PC-3 (cell line): ENCODE results near the gene PBX3.

Experiments
- EZH2 ChIP-seq: fragments of 300-600 bp; sonication (generic); IDR thresholded peaks from one replicate; pipeline ENCODE4 v1.6.1; 2017; ENCODE audit warnings: antibody characterized with exemption, mild to moderate bottlenecking, low read length; ENCODE audit not compliant: unreplicated experiment
- EZH2phosphoT487 ChIP-seq: fragments of 300-600 bp; sonication (generic); IDR thresholded peaks from 2 replicates; pipeline ENCODE4 v1.6.1; 2018; ENCODE audit warnings: mild to moderate bottlenecking, antibody characterized with exemption, low read length, borderline replicate concordance
- TF ChIP-seq, protein P1 (sequence below): fragments of 300-600 bp; sonication (generic); conservative IDR thresholded peaks from 2 replicates; pipeline ENCODE4 v1.5.1; 2017; ENCODE audit warnings: antibody characterized with exemption, low read depth, mild to moderate bottlenecking, low read length

DNA sequence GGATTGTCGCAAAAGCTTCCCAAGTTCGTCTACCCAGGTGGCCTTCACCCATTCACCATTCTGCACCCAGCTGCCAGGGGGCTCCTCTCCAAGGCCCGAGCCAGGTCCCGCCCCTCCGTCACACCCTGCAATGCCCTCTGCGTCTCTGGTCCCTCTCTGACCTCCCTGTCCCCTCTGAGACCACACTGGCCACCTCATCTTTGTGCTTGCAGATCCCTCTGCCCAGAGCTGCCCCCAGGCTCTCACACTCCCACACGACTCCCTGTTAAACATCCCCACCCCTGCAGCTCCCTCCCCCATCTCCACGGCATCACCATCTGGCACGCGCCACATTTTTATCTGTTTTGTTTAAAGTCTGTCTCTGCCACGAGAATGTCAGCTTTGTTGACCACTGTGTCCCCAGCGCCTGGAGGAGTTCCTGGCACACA lies 243.6 kb downstream of the PBX3 start:
- TF ChIP-seq, protein P1, sequence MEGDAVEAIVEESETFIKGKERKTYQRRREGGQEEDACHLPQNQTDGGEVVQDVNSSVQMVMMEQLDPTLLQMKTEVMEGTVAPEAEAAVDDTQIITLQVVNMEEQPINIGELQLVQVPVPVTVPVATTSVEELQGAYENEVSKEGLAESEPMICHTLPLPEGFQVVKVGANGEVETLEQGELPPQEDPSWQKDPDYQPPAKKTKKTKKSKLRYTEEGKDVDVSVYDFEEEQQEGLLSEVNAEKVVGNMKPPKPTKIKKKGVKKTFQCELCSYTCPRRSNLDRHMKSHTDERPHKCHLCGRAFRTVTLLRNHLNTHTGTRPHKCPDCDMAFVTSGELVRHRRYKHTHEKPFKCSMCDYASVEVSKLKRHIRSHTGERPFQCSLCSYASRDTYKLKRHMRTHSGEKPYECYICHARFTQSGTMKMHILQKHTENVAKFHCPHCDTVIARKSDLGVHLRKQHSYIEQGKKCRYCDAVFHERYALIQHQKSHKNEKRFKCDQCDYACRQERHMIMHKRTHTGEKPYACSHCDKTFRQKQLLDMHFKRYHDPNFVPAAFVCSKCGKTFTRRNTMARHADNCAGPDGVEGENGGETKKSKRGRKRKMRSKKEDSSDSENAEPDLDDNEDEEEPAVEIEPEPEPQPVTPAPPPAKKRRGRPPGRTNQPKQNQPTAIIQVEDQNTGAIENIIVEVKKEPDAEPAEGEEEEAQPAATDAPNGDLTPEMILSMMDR: no peak
- no peak for TF ChIP-seq EZH2
- TF ChIP-seq EZH2phosphoT487: no peak
